Measurements from ENCODE around the gene TCF20. TPM values are rescaled to one million over a fixed set of nuclear protein-coding genes. Genes with fewer than 3 reads are reported as not detected.
A peak's percentile ranks its signal among the peaks of the same experiment; 100 is the strongest.

Gene TCF20
- total RNA-seq, 1 donor from 2014 or later, result 41.1 TPM

GRCh38 chr22:42277988-42278776 is 7.7 kb upstream of the TCF20 start:
- TF ChIP-seq CTCF (IDR thresholded peaks at IDR 0.05), result peak; percentile 35
- DNase-seq (ENCODE audit: extremely low spot score, unreplicated experiment), result no peak
- Mint-ChIP-seq H3K4me3 (ENCODE audit: unreplicated experiment) (no peak overlapping the region), H3K4me1 (ENCODE audit: unreplicated experiment) (peaks cover 8% of the 10 kb centered on the region), H3K9me3 (ENCODE audit: unreplicated experiment) (no peaks in the 10 kb centered on the region), H3K27ac (ENCODE audit: unreplicated experiment) (no peak overlapping the region), H3K36me3 (ENCODE audit: unreplicated experiment) (no peaks in the 10 kb centered on the region), H3K27me3 (ENCODE audit: unreplicated experiment) (peaks cover 8% of the 10 kb centered on the region)

DNA sequence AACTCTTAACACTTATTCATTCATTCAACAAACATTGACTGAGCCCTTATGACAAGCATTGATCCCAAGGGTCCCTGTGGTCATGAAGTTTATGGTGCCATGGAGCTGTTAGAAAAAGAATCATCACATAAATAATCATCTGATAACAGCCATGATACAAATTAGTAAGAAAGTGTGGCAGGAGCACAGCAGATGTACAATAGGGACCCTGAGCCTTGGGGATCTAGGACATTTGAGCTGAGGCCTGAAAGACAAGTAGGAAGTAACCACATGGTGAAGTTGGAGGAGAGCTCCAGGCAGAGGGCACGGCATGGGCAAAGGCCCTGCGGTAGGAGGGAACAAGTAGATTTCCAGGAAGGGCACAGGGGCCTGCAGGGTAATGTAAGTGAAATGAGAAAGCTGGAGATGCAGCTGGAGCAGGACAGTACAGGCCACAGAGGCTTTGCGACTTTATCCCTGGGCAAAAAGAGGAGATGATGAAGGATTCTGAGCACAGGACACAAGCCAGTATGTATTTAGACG is 6.8 kb upstream of the TCF20 start:
- no peak for TF ChIP-seq CTCF (IDR thresholded peaks at IDR 0.05)
- Mint-ChIP-seq H3K27me3 (ENCODE audit: unreplicated experiment) (peaks cover 3% of the 10 kb centered on the region), H3K9me3 (ENCODE audit: unreplicated experiment) (no peaks in the 10 kb centered on the region), H3K27ac (ENCODE audit: unreplicated experiment) (no peak overlapping the region), H3K4me1 (ENCODE audit: unreplicated experiment) (peaks cover 4% of the 10 kb centered on the region), H3K36me3 (ENCODE audit: unreplicated experiment) (no peaks in the 10 kb centered on the region), H3K4me3 (ENCODE audit: unreplicated experiment) (no peak overlapping the region)
- DNase-seq (ENCODE audit: extremely low spot score, unreplicated experiment), result no peak

DNA sequence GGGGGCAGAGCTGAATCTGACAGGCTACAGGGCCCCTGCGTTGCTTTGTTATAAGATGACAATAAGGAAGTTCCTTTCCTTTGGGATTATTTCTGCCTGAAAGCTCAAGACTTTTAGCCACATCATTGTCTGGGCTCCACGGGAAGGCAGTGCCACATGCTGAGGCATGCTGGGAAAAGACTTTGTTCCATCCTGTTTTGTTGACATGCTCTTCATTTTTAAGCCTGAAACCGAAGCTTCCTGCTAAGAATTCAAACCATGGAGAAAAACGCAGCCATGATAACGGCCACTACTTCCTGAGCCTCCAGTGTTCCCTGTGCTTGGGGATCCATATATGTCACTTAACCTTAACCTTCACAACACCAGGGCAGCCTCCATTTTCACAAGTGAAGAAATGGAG is 5.5 kb upstream of the TCF20 start:
- no peaks in the 10 kb centered on the region for H3K36me3 Mint-ChIP-seq (ENCODE audit: unreplicated experiment)
- no peak for DNase-seq (ENCODE audit: extremely low spot score, unreplicated experiment)
- no peak overlapping the region for H3K4me3 Mint-ChIP-seq (ENCODE audit: unreplicated experiment)
- peaks cover 4% of the 10 kb centered on the region for H3K4me1 Mint-ChIP-seq (ENCODE audit: unreplicated experiment)
- H3K9me3 Mint-ChIP-seq (ENCODE audit: unreplicated experiment), result no peaks in the 10 kb centered on the region
- TF ChIP-seq CTCF (IDR thresholded peaks at IDR 0.05), result no peak
- no peaks in the 10 kb centered on the region for H3K27me3 Mint-ChIP-seq (ENCODE audit: unreplicated experiment)
- no peak overlapping the region for H3K27ac Mint-ChIP-seq (ENCODE audit: unreplicated experiment)

GRCh38 chr22:42275176-42275575 is 4.7 kb upstream of the TCF20 start:
- TF ChIP-seq CTCF (IDR thresholded peaks at IDR 0.05), result no peak
- no peak overlapping the region for H3K27ac Mint-ChIP-seq (ENCODE audit: unreplicated experiment)
- no peaks in the 10 kb centered on the region for H3K9me3 Mint-ChIP-seq (ENCODE audit: unreplicated experiment)
- H3K4me1 Mint-ChIP-seq (ENCODE audit: unreplicated experiment), result peaks cover 4% of the 10 kb centered on the region
- no peaks in the 10 kb centered on the region for H3K27me3 Mint-ChIP-seq (ENCODE audit: unreplicated experiment)
- DNase-seq (ENCODE audit: extremely low spot score, unreplicated experiment), result no peak
- H3K36me3 Mint-ChIP-seq (ENCODE audit: unreplicated experiment), result no peaks in the 10 kb centered on the region
- H3K4me3 Mint-ChIP-seq (ENCODE audit: unreplicated experiment), result no peak overlapping the region

DNA sequence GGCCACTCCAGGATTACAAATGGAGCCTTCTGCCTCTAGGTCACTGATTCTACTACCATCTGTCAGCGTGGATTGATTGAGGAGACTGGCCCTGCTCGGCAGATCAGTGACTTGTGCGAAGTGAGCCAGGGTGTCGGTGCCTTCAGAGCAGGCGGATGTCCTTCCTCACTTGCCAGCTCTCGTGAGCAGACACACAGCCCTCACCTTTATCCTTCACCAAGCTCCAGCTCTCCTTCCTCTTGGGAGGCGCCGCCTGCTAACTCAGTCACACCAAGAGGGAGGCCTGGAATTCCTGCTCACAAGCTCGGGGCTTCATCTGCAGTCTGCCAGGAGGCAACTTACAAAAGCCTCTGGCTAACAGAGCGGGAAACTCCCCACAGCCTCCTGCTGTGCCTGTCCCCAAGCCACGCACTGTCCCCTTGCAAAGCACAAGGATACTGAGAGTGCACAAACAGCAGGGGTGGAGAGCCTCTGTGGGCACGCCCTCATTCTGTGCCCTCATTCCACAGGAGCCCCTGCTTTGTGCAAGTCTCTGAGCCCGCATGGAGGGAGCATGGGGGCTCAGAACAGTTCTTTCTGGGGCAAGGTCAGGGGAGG is 3.5 kb upstream of the TCF20 start:
- Mint-ChIP-seq H3K36me3 (ENCODE audit: unreplicated experiment) (no peaks in the 10 kb centered on the region), H3K4me3 (ENCODE audit: unreplicated experiment) (no peak overlapping the region), H3K9me3 (ENCODE audit: unreplicated experiment) (no peaks in the 10 kb centered on the region), H3K27ac (ENCODE audit: unreplicated experiment) (no peak overlapping the region), H3K4me1 (ENCODE audit: unreplicated experiment) (peaks cover 9% of the 10 kb centered on the region), H3K27me3 (ENCODE audit: unreplicated experiment) (no peaks in the 10 kb centered on the region)
- TF ChIP-seq CTCF (IDR thresholded peaks at IDR 0.05), result no peak
- no peak for DNase-seq (ENCODE audit: extremely low spot score, unreplicated experiment)

Measured in osteocyte (in vitro differentiated cells).